Common myeloid progenitor, CD34-positive (primary cell): ENCODE measurements around the gene AWAT2.

Experiments used
- CTCF ChIA-PET: fragments of 350-600 bp; sonication (Branson Sonifier 250); formaldehyde crosslinking; loops from one replicate; lab custom pipeline; 2021; ENCODE audit warnings: antibody characterized with exemption; lab: Charles Lee
- POLR2A ChIA-PET: fragments of 350-600 bp; sonication (Branson Sonifier 250); formaldehyde crosslinking; loops from one replicate; lab custom pipeline; 2021; ENCODE audit warnings: antibody characterized with exemption; lab: Charles Lee
- DNase-seq, 3 donors: peaks; one replicate each; pipeline versions ENCODE4 v3.0.0 to v3.0.0-alpha.2; 2013
- H3K27ac ChIP-seq, 2 experiments: 1 replicate in 1 of 2; 2 replicates in 1 of 2; pipeline ENCODE4 v1.7.0; 2013; ENCODE audit warnings: inconsistent platforms in 2 of 2, low read length in 2 of 2, mild to moderate bottlenecking in 2 of 2, low read depth in 1 of 2, moderate library complexity in 1 of 2; ENCODE audit not compliant: severe bottlenecking in 2 of 2, insufficient read depth in 1 of 2, poor library complexity in 1 of 2
- H3K27me3 ChIP-seq, 5 experiments: replicated peaks in 2 of 5; 1 replicate in 3 of 5; 2 replicates in 2 of 5; pipeline versions ENCODE4 v1.6.1 to v1.7.0; 2013; ENCODE audit warnings: low read length in 4 of 5, mild to moderate bottlenecking in 2 of 5, moderate library complexity in 2 of 5, inconsistent platforms in 1 of 5; ENCODE audit not compliant: insufficient read depth in 5 of 5, control insufficient read depth in 4 of 5
- H3K36me3 ChIP-seq, 4 experiments: 1 replicate in 2 of 4; 2 replicates in 2 of 4; pipeline versions ENCODE4 v1.6.1 to v1.7.0; 2013; ENCODE audit warnings: low read length in 3 of 4, control low read depth in 1 of 4, mild to moderate bottlenecking in 1 of 4; ENCODE audit not compliant: control insufficient read depth in 4 of 4, insufficient read depth in 4 of 4
- H3K4me1 ChIP-seq, 4 experiments: 1 replicate in 3 of 4; 2 replicates in 1 of 4; pipeline versions ENCODE4 v1.6.1 to v1.7.1; 2013; ENCODE audit warnings: low read length in 3 of 4, mild to moderate bottlenecking in 3 of 4, control low read depth in 1 of 4, inconsistent platforms in 1 of 4, moderate library complexity in 1 of 4; ENCODE audit not compliant: control insufficient read depth in 4 of 4, insufficient read depth in 4 of 4; ENCODE audit errors: control extremely low read depth in 1 of 4
- H3K4me3 ChIP-seq, 7 experiments: 1 replicate in 4 of 7; 2 replicates in 3 of 7; pipeline versions ENCODE4 v1.5.1 to v1.7.0; 2013; ENCODE audit warnings: mild to moderate bottlenecking in 7 of 7, low read length in 6 of 7, moderate library complexity in 6 of 7, inconsistent platforms in 2 of 7, low read depth in 2 of 7, control low read depth in 1 of 7; ENCODE audit not compliant: insufficient read depth in 4 of 7, control insufficient read depth in 1 of 7; ENCODE audit errors: extremely low read depth in 1 of 7
- H3K9me3 ChIP-seq, 5 experiments: 1 replicate in 4 of 5; 2 replicates in 1 of 5; pipeline versions ENCODE4 v1.6.1 to v1.7.1; 2013; ENCODE audit warnings: low read length in 4 of 5, mild to moderate bottlenecking in 2 of 5, inconsistent platforms in 1 of 5, low read depth in 1 of 5, moderate library complexity in 1 of 5; ENCODE audit not compliant: control insufficient read depth in 4 of 5, insufficient read depth in 2 of 5; ENCODE audit errors: control extremely low read depth in 1 of 5
- WGBS: methylation state at CpG from one replicate; pipeline ENCODE4 v1.1.5; 2013; ENCODE audit not compliant: insufficient coverage; 5-methylcytosine and 5-hydroxymethylcytosine counted together

Gene AWAT2

GRCh38 chrX:70033348-70034051 is 16.2 kb downstream of the AWAT2 start:
- Histone ChIP-seq H3K27me3 (peaks cover 0 to 7% (median 0%) of the 10 kb centered on the region in 5 experiments), H3K4me1 (no peaks in the 10 kb centered on the region), H3K9me3 (no peaks in the 10 kb centered on the region), H3K27ac (no peak overlapping the region), H3K4me3 (no peak overlapping the region), H3K36me3 (no peaks in the 10 kb centered on the region)
- ChIA-PET POLR2A (no interaction called here), CTCF (interaction anchor here (1.1 to 1.6 kb wide), 3 partner anchors 16 to 541 kb away, joined by 3 to 4 read pairs (median 3); no protein-coding TSS in a partner anchor)
- peak; percentile 31 to 61 (median 58) for DNase-seq
- 65% methylated on average over 7 of the region's 10 CpGs for WGBS

GRCh38 chrX:70032792-70033191 is 16.9 kb downstream of the AWAT2 start:
- Histone ChIP-seq H3K4me3 (no peak overlapping the region), H3K4me1 (no peaks in the 10 kb centered on the region), H3K36me3 (no peaks in the 10 kb centered on the region), H3K27me3 (peaks cover 0 to 10% (median 0%) of the 10 kb centered on the region in 5 experiments), H3K9me3 (no peaks in the 10 kb centered on the region), H3K27ac (no peak overlapping the region)
- DNase-seq = no peak
- ChIA-PET POLR2A (no interaction called here), CTCF (interaction anchor here (1.3 to 1.6 kb wide), 2 partner anchors 15 to 65 kb away, joined by 3 to 4 read pairs; no protein-coding TSS in a partner anchor)
- 100% methylated on average over 1 of the region's 2 CpGs for WGBS

GRCh38 chrX:70030301-70030767 is 19.4 kb downstream of the AWAT2 start:
- POLR2A ChIA-PET = no interaction called here

GRCh38 chrX:70029863-70030262 is 19.9 kb downstream of the AWAT2 start:
- Histone ChIP-seq H3K4me1 (peaks cover 0 to 12% (median 3%) of the 10 kb centered on the region in 4 experiments), H3K27me3 (peaks cover 0 to 7% (median 0%) of the 10 kb centered on the region in 5 experiments), H3K36me3 (no peaks in the 10 kb centered on the region), H3K9me3 (no peaks in the 10 kb centered on the region), H3K27ac (no peak overlapping the region), H3K4me3 (no peak overlapping the region)
- no peak for DNase-seq
- 74% methylated on average over 4 of the region's 4 CpGs for WGBS
- POLR2A ChIA-PET = no interaction called here
- CTCF ChIA-PET = interaction anchor here (1.2 to 2.2 kb wide), 3 partner anchors 42 to 103 kb away, joined by 3 to 6 read pairs (median 5); partner anchors contain the start of gene IGBP1

More at GRCh38 chrX:70030301-70030767, 19.4 kb downstream of the AWAT2 start:
- no peaks in the 10 kb centered on the region for H3K9me3 ChIP-seq
- peak; percentile 36 to 74 (median 65) for DNase-seq
- CTCF ChIA-PET = interaction anchor here (1.2 to 2.2 kb wide), 3 partner anchors 42 to 102 kb away, joined by 3 to 6 read pairs (median 5); partner anchors contain the start of gene IGBP1
- 0% methylated on average over 3 of the region's 4 CpGs for WGBS
- H3K27ac ChIP-seq = no peak overlapping the region
- peaks cover 0 to 7% (median 0%) of the 10 kb centered on the region in 5 experiments for H3K27me3 ChIP-seq
- H3K36me3 ChIP-seq = no peaks in the 10 kb centered on the region
- no peak overlapping the region for H3K4me3 ChIP-seq
- peaks cover 0 to 10% (median 3%) of the 10 kb centered on the region in 4 experiments for H3K4me1 ChIP-seq

GRCh38 chrX:70026851-70027200 is 22.9 kb downstream of the AWAT2 start:
- H3K9me3 ChIP-seq = no peaks in the 10 kb centered on the region
- peaks cover 0 to 12% (median 3%) of the 10 kb centered on the region in 4 experiments for H3K4me1 ChIP-seq
- no peaks in the 10 kb centered on the region for H3K36me3 ChIP-seq
- H3K4me3 ChIP-seq = no peak overlapping the region
- no peak overlapping the region for H3K27ac ChIP-seq
- WGBS = 69% methylated on average over 4 of the region's 4 CpGs
- ChIA-PET CTCF (no interaction called here), POLR2A (no interaction called here)
- peaks cover 0 to 7% (median 0%) of the 10 kb centered on the region in 5 experiments for H3K27me3 ChIP-seq
- DNase-seq = no peak

- WGBS = 0% methylated on average over 1 of the region's 1 CpG
- Histone ChIP-seq H3K36me3 (no peaks in the 10 kb centered on the region), H3K4me1 (peaks cover 0 to 12% (median 3%) of the 10 kb centered on the region in 4 experiments), H3K27me3 (peaks cover 0 to 7% (median 0%) of the 10 kb centered on the region in 5 experiments), H3K9me3 (no peaks in the 10 kb centered on the region), H3K4me3 (no peak overlapping the region), H3K27ac (no peak overlapping the region)
- DNase-seq = peak in 2 of 3 donors; percentile 4
- POLR2A ChIA-PET = no interaction called here
- CTCF ChIA-PET = no interaction called here
These were observed 23.5 kb downstream of the AWAT2 start for GRCh38 chrX:70026112-70026850.
